ENCODE results near the gene PHOX2A.

- TF ChIP-seq, protein P1, sequence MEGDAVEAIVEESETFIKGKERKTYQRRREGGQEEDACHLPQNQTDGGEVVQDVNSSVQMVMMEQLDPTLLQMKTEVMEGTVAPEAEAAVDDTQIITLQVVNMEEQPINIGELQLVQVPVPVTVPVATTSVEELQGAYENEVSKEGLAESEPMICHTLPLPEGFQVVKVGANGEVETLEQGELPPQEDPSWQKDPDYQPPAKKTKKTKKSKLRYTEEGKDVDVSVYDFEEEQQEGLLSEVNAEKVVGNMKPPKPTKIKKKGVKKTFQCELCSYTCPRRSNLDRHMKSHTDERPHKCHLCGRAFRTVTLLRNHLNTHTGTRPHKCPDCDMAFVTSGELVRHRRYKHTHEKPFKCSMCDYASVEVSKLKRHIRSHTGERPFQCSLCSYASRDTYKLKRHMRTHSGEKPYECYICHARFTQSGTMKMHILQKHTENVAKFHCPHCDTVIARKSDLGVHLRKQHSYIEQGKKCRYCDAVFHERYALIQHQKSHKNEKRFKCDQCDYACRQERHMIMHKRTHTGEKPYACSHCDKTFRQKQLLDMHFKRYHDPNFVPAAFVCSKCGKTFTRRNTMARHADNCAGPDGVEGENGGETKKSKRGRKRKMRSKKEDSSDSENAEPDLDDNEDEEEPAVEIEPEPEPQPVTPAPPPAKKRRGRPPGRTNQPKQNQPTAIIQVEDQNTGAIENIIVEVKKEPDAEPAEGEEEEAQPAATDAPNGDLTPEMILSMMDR (conservative IDR thresholded peaks at IDR 0.05), result no peak
- TF ChIP-seq EZH2 (IDR thresholded peaks at IDR 0.05; ENCODE audit: low read depth), result no peak
Observed at GRCh38 chr11:72209101-72209500, 34.9 kb downstream of the PHOX2A start.

Data from PC-9 (cell line).